Stimulated activated CD8-positive, alpha-beta memory T cell treated with anti-CD3 and anti-CD28 coated beads, Interleukin-15, amount 100 ng/mL, for 1 hour (primary cell): ENCODE measurements around the gene CRPPA.
"Not testable (repeated sequence)": the region's sequence is repeated elsewhere in the genome, so short reads cannot be mapped to it uniquely, and the experiment has no call there.

Experiments
- DNase-seq: peaks from one replicate; pipeline ENCODE4 v3.0.0-alpha.2; 2020; ENCODE audit warnings: low read depth

CRPPA gene

GRCh38 chr7:16396766-16397500 lies 24.4 kb downstream of the CRPPA start:
- DNase-seq: no peak

GRCh38 chr7:16395121-16395520 lies 26.2 kb downstream of the CRPPA start:
- no peak for DNase-seq

- no peak for DNase-seq
These were observed 27.4 kb downstream of the CRPPA start for GRCh38 chr7:16393862-16394422.

GRCh38 chr7:16392990-16393523 lies 28.3 kb downstream of the CRPPA start:
- DNase-seq: no peak

GRCh38 chr7:16383786-16384185 lies 37.6 kb downstream of the CRPPA start:
- not testable (repeated sequence) for DNase-seq

- DNase-seq: not testable (repeated sequence)
These were observed 38.2 kb downstream of the CRPPA start for GRCh38 chr7:16383103-16383502.
